ENCODE measurements around the gene RNASE4. TPM values are rescaled to one million over a fixed set of nuclear protein-coding genes. Genes with fewer than 3 reads are reported as not detected.

The RNASE4 gene
- polyA plus RNA-seq, 1 experiment = 19.0 TPM

GRCh38 chr14:20657216-20658211 lies 26.8 kb upstream of the RNASE4 start:
- no peak for TF ChIP-seq CTCF (IDR thresholded peaks at IDR 0.05; ENCODE audit: low read depth, low read length)
- Histone ChIP-seq H3K27ac (ENCODE audit: low read depth, low read length) (no peak overlapping the region), H3K9me3 (ENCODE audit: control insufficient read depth, insufficient read depth, low read length) (no peaks in the 10 kb centered on the region), H3K27me3 (ENCODE audit: control insufficient read depth, insufficient read depth, low read length) (peaks cover 10% of the 10 kb centered on the region), H3K4me3 (ENCODE audit: low read depth, low read length) (no peak overlapping the region)
- DNase-seq (ENCODE audit: low read depth, low spot score) = no peak
- ChIA-PET POLR2A (no interaction called here), CTCF (interaction anchor here (2.0 kb wide), 1 partner anchor 33 kb away, joined by 7 read pairs; no protein-coding TSS in a partner anchor)

GRCh38 chr14:20658246-20658645 lies 26.1 kb upstream of the RNASE4 start:
- H3K27me3 ChIP-seq (ENCODE audit: control insufficient read depth, insufficient read depth, low read length) = peaks cover 10% of the 10 kb centered on the region
- no peak overlapping the region for H3K27ac ChIP-seq (ENCODE audit: low read depth, low read length)
- no peak for DNase-seq (ENCODE audit: low read depth, low spot score)
- H3K9me3 ChIP-seq (ENCODE audit: control insufficient read depth, insufficient read depth, low read length) = no peaks in the 10 kb centered on the region
- H3K4me3 ChIP-seq (ENCODE audit: low read depth, low read length) = no peak overlapping the region
- no peak for TF ChIP-seq CTCF (IDR thresholded peaks at IDR 0.05; ENCODE audit: low read depth, low read length)
- ChIA-PET CTCF (no interaction called here), POLR2A (no interaction called here)

- H3K27me3 ChIP-seq (ENCODE audit: control insufficient read depth, insufficient read depth, low read length) = peaks cover 13% of the 10 kb centered on the region
- POLR2A ChIA-PET = no interaction called here
These were observed 25.0 kb upstream of the RNASE4 start for GRCh38 chr14:20659336-20659735.

GRCh38 chr14:20659813-20660395 lies 24.5 kb upstream of the RNASE4 start:
- POLR2A ChIA-PET = no interaction called here
- H3K27ac ChIP-seq (ENCODE audit: low read depth, low read length) = no peak overlapping the region
- H3K4me3 ChIP-seq (ENCODE audit: low read depth, low read length) = no peak overlapping the region
- TF ChIP-seq CTCF (IDR thresholded peaks at IDR 0.05; ENCODE audit: low read depth, low read length) = no peak
- no peak for DNase-seq (ENCODE audit: low read depth, low spot score)
- peaks cover 16% of the 10 kb centered on the region for H3K27me3 ChIP-seq (ENCODE audit: control insufficient read depth, insufficient read depth, low read length)
- H3K9me3 ChIP-seq (ENCODE audit: control insufficient read depth, insufficient read depth, low read length) = no peaks in the 10 kb centered on the region
- CTCF ChIA-PET = interaction anchor here (0.8 kb wide), 1 partner anchor 31 kb away, joined by 3 read pairs; no protein-coding TSS in a partner anchor

More at GRCh38 chr14:20659336-20659735, 25.0 kb upstream of the RNASE4 start:
- Histone ChIP-seq H3K4me3 (ENCODE audit: low read depth, low read length) (no peak overlapping the region), H3K27ac (ENCODE audit: low read depth, low read length) (no peak overlapping the region), H3K9me3 (ENCODE audit: control insufficient read depth, insufficient read depth, low read length) (no peaks in the 10 kb centered on the region)
- TF ChIP-seq CTCF (IDR thresholded peaks at IDR 0.05; ENCODE audit: low read depth, low read length) = no peak
- no peak for DNase-seq (ENCODE audit: low read depth, low spot score)
- CTCF ChIA-PET = interaction anchor here (0.8 kb wide), 1 partner anchor 32 kb away, joined by 3 read pairs; no protein-coding TSS in a partner anchor

- Histone ChIP-seq H3K9me3 (ENCODE audit: control insufficient read depth, insufficient read depth, low read length) (no peaks in the 10 kb centered on the region), H3K27ac (ENCODE audit: low read depth, low read length) (no peak overlapping the region), H3K4me3 (ENCODE audit: low read depth, low read length) (no peak overlapping the region), H3K27me3 (ENCODE audit: control insufficient read depth, insufficient read depth, low read length) (peaks cover 9% of the 10 kb centered on the region)
- TF ChIP-seq CTCF (IDR thresholded peaks at IDR 0.05; ENCODE audit: low read depth, low read length) = no peak
- CTCF ChIA-PET = no interaction called here
- DNase-seq (ENCODE audit: low read depth, low spot score) = no peak
- POLR2A ChIA-PET = no interaction called here
These were observed 23.2 kb upstream of the RNASE4 start for GRCh38 chr14:20661197-20661596.
